ENCODE data around the gene ZCCHC7. TPM values are rescaled to one million over a fixed set of nuclear protein-coding genes. Genes with fewer than 3 reads are reported as not detected.

The ZCCHC7 gene
- total and polyA plus RNA-seq, 5 donors, result 4.6 to 17.1 (median 13.8) TPM

DNA sequence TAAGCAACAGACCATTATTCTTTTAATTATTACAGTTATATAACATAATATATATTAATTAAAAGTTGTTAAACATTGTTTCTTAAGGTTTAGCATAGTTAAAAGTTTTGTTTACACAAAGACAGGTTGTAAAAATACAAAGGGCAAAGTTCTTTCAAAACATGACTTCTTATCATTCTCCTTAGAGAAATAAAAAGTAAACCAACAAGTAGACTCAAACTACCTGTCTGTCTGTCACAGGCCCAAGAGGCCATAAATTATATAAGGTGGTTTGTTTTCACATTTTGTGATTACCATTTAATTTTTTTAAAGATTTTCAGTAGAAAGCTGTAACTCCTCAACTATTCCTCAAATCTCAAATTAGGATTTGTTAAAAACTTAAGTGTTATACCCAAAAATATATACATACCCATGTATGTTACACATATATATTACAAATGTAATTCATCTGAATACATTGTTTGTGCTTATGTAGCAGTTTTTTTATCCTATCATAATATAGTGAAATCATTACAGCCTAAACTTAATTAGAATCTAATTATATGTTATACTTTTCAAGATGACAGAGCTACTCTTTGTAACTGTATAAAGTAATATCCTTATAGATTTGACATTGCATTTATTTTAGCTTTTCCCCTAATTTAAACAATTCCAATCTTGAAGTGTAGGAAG lies 208.3 kb downstream of the ZCCHC7 start:
- H3K27ac ChIP-seq (ENCODE audit: low read length), result no peak overlapping the region
- H3K9me3 ChIP-seq (ENCODE audit: control insufficient read depth, low read length), result no peaks in the 10 kb centered on the region
- no peak for ATAC-seq
- H3K4me3 ChIP-seq (ENCODE audit: low read length), result no peak overlapping the region
- H3K27me3 ChIP-seq (ENCODE audit: control insufficient read depth, insufficient read depth), result no peaks in the 10 kb centered on the region
- no peak for DNase-seq
- H3K4me1 ChIP-seq (ENCODE audit: control insufficient read depth, insufficient read depth, low read length), result no peaks in the 10 kb centered on the region
- intact Hi-C loops (cut with DNase I), result no loop called here

DNA sequence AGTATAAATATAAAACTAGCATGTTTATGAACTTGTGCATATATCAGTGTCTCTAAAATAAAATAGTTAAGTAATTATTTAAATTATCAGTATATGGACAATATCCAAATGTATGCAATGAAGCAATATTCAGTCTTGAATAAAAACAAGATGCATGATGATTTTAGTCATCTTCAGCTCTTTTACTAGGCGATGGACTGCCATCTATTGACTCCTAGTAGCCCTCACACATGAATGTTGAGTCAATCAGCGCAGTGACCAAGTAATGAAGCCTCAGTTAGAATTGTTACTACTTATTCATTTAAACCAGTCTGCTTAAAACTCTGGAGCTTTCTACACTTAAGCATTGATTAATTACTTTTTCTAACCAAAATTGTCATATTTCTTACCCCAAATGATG lies 209.2 kb downstream of the ZCCHC7 start:
- DNase-seq (no peak), ATAC-seq (no peak)

DNA sequence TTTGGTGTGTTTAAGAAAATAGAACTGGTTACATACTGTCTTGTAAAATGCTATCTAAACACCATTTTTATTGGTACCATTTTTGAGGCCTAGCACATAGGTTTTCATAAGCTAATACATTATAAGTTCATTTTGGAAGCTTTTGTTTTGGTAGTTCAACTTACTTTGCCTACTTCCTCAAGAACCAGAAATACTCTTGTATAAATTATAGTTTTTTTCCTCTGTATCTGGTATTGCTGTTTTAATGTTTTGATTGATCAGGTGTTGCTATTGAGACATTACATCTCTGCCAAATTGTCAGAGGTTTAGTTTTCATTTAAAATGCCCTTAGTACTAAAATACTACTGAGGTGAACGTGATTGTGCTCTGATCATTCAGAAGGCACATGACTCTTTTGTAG lies 211.5 kb downstream of the ZCCHC7 start:
- Histone ChIP-seq H3K27me3 (ENCODE audit: control insufficient read depth, insufficient read depth) (no peaks in the 10 kb centered on the region), H3K4me3 (ENCODE audit: low read length) (no peak overlapping the region), H3K27ac (ENCODE audit: low read length) (no peak overlapping the region), H3K4me1 (ENCODE audit: control insufficient read depth, insufficient read depth, low read length) (no peaks in the 10 kb centered on the region), H3K9me3 (ENCODE audit: control insufficient read depth, low read length) (no peaks in the 10 kb centered on the region)
- intact Hi-C loops (cut with DNase I), result no loop called here
- ATAC-seq (no peak), DNase-seq (no peak)
- WGBS, result 100% methylated on average over 1 of the region's 1 CpG

More for the DNA sequence above, 209.2 kb downstream of the ZCCHC7 start:
- Histone ChIP-seq H3K4me3 (ENCODE audit: low read length) (no peak overlapping the region), H3K4me1 (ENCODE audit: control insufficient read depth, insufficient read depth, low read length) (no peaks in the 10 kb centered on the region), H3K9me3 (ENCODE audit: control insufficient read depth, low read length) (no peaks in the 10 kb centered on the region), H3K27ac (ENCODE audit: low read length) (no peak overlapping the region), H3K27me3 (ENCODE audit: control insufficient read depth, insufficient read depth) (no peaks in the 10 kb centered on the region)
- intact Hi-C loops (cut with DNase I), result no loop called here
- WGBS, result 88% methylated on average over 2 of the region's 2 CpGs

DNA sequence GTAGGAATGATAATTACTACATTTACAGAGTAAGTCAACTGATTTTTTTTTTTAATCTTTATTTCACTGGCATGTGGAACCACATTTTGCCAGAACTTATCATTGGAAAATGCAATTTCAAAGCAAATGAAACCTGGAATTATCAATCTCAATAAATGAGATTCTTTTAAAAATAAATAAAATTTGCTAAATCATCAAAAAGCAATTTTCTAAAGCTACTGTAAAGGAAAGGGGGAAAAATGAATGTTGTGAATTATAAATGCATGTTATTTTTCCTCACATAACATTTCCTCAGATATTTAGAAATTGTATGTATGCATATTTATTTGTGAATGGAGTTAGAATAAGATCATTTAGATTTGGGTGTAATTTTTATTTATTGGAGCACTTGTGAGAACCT lies 212.2 kb downstream of the ZCCHC7 start:
- no peak overlapping the region for H3K4me3 ChIP-seq (ENCODE audit: low read length)
- intact Hi-C loops (cut with DNase I), result no loop called here
- DNase-seq, result no peak
- no peak for ATAC-seq
- H3K9me3 ChIP-seq (ENCODE audit: control insufficient read depth, low read length), result no peaks in the 10 kb centered on the region
- no peaks in the 10 kb centered on the region for H3K4me1 ChIP-seq (ENCODE audit: control insufficient read depth, insufficient read depth, low read length)
- no peak overlapping the region for H3K27ac ChIP-seq (ENCODE audit: low read length)
- no peaks in the 10 kb centered on the region for H3K27me3 ChIP-seq (ENCODE audit: control insufficient read depth, insufficient read depth)

DNA sequence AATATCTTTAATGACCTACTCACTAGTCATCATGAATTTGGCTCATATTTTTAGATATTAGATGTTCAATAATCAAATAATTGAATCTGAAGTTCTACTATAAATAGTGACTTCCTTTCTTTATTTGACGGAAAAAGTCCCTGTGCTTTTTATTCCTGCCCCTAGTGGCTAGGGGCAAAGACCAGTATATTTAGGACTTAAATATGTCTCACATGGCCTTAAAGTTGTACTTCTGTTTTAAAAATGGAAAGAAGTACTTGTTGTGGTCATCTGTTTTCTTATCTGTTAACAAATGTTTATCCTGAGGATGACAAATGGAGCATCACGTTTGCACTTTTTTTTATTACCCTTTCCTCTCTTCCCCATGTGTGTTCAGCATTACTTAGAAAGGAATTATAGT lies 212.9 kb downstream of the ZCCHC7 start:
- WGBS, result 62% methylated on average over 2 of the region's 2 CpGs

DNA sequence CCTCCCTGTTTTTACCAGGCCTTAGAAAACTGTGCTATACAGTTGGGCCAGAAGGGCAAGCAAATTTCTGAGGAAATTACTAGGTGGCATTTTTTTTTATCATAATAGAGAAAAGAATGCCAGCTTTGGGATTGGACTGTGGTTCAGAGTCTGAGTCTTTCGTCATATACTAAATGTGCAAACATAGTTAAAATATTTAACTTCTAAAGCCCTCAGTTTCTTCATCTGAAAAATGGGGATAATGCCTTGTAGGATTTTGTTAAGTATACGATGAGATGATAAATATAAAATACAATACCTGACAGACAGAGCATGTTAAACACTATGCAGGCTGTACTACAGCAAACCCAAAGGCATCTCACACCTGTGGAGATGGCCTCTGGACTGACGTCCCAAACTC lies 214.9 kb downstream of the ZCCHC7 start:
- WGBS, result 96% methylated on average over 3 of the region's 3 CpGs

More for the DNA sequence above, 212.9 kb downstream of the ZCCHC7 start:
- Histone ChIP-seq H3K27ac (ENCODE audit: low read length) (no peak overlapping the region), H3K9me3 (ENCODE audit: control insufficient read depth, low read length) (no peaks in the 10 kb centered on the region), H3K4me1 (ENCODE audit: control insufficient read depth, insufficient read depth, low read length) (no peaks in the 10 kb centered on the region), H3K27me3 (ENCODE audit: control insufficient read depth, insufficient read depth) (no peaks in the 10 kb centered on the region), H3K4me3 (ENCODE audit: low read length) (no peak overlapping the region)
- ATAC-seq, result no peak
- DNase-seq, result no peak
- intact Hi-C loops (cut with DNase I), result no loop called here

DNA sequence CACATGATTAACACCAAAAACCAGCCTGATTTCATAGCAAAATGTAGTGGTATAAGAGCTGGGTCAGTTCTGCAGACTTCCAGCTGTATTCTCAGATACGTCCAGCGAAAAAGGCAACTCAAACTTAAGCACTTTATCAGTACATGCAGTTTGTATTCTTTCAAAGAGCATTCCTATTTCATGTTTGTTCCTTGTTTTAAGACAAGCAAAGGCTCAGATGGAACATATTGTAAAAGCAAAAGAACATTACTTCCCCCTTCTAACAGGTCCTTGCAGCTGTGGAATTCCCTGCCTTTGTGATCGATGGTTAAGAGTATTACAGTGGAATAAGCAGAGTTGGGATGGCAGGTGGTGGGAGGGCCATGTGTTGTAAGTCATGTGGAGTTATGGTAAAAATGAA lies 215.8 kb downstream of the ZCCHC7 start:
- Histone ChIP-seq H3K27ac (ENCODE audit: low read length) (no peak overlapping the region), H3K27me3 (ENCODE audit: control insufficient read depth, insufficient read depth) (no peaks in the 10 kb centered on the region), H3K4me1 (ENCODE audit: control insufficient read depth, insufficient read depth, low read length) (no peaks in the 10 kb centered on the region), H3K4me3 (ENCODE audit: low read length) (no peak overlapping the region), H3K9me3 (ENCODE audit: control insufficient read depth, low read length) (no peaks in the 10 kb centered on the region)
- DNase-seq (no peak), ATAC-seq (no peak)
- 90% methylated on average over 3 of the region's 3 CpGs for WGBS
- intact Hi-C loops (cut with DNase I), result no loop called here

More for the DNA sequence above, 214.9 kb downstream of the ZCCHC7 start:
- intact Hi-C loops (cut with DNase I), result no loop called here
- no peaks in the 10 kb centered on the region for H3K4me1 ChIP-seq (ENCODE audit: control insufficient read depth, insufficient read depth, low read length)
- ATAC-seq, result no peak
- H3K9me3 ChIP-seq (ENCODE audit: control insufficient read depth, low read length), result no peaks in the 10 kb centered on the region
- DNase-seq, result no peak
- no peak overlapping the region for H3K27ac ChIP-seq (ENCODE audit: low read length)
- no peak overlapping the region for H3K4me3 ChIP-seq (ENCODE audit: low read length)
- no peaks in the 10 kb centered on the region for H3K27me3 ChIP-seq (ENCODE audit: control insufficient read depth, insufficient read depth)

- H3K27ac ChIP-seq (ENCODE audit: low read length), result no peak overlapping the region
- no peak overlapping the region for H3K4me3 ChIP-seq (ENCODE audit: low read length)
- intact Hi-C loops (cut with DNase I), result no loop called here
- no peaks in the 10 kb centered on the region for H3K27me3 ChIP-seq (ENCODE audit: control insufficient read depth, insufficient read depth)
- no peaks in the 10 kb centered on the region for H3K9me3 ChIP-seq (ENCODE audit: control insufficient read depth, low read length)
- ATAC-seq (no peak), DNase-seq (no peak)
- no peaks in the 10 kb centered on the region for H3K4me1 ChIP-seq (ENCODE audit: control insufficient read depth, insufficient read depth, low read length)
- 73% methylated on average over 7 of the region's 7 CpGs for WGBS
Measured at GRCh38 chr9:37337301-37337890, 217.0 kb downstream of the ZCCHC7 start.

- Histone ChIP-seq H3K4me1 (ENCODE audit: control insufficient read depth, insufficient read depth, low read length) (no peaks in the 10 kb centered on the region), H3K27me3 (ENCODE audit: control insufficient read depth, insufficient read depth) (no peaks in the 10 kb centered on the region), H3K4me3 (ENCODE audit: low read length) (no peak overlapping the region), H3K9me3 (ENCODE audit: control insufficient read depth, low read length) (no peaks in the 10 kb centered on the region), H3K27ac (ENCODE audit: low read length) (no peak overlapping the region)
- WGBS, result 81% methylated on average over 4 of the region's 4 CpGs
- no peak for ATAC-seq
- intact Hi-C loops (cut with DNase I), result no loop called here
- DNase-seq, result no peak
Measured at GRCh38 chr9:37338218-37338617, 217.8 kb downstream of the ZCCHC7 start.

GRCh38 chr9:37339923-37340322 lies 219.5 kb downstream of the ZCCHC7 start:
- H3K9me3 ChIP-seq (ENCODE audit: control insufficient read depth, low read length), result no peaks in the 10 kb centered on the region
- DNase-seq (no peak), ATAC-seq (no peak)
- intact Hi-C loops (cut with DNase I), result no loop called here
- no peak overlapping the region for H3K4me3 ChIP-seq (ENCODE audit: low read length)
- H3K27ac ChIP-seq (ENCODE audit: low read length), result no peak overlapping the region
- WGBS, result 94% methylated on average over 4 of the region's 4 CpGs
- H3K4me1 ChIP-seq (ENCODE audit: control insufficient read depth, insufficient read depth, low read length), result no peaks in the 10 kb centered on the region
- H3K27me3 ChIP-seq (ENCODE audit: control insufficient read depth, insufficient read depth), result no peaks in the 10 kb centered on the region

DNA sequence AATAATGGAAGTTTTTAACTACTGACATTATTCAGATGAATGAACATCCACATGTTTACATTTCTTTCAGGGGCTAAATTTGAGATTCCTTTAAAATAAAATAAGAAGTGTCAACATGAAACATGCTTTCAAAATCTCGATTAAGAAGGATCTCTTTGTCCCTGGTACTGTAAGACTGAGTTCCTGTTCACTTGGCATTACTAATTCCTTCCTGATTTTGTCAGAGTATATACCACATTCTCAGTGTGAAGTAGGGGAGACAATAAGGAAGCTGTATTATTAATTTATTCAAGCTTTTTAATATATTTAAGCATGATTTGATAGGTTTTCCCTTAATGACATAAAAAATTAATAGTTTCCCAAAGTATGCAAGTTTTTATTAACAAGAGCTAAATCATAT lies 220.6 kb downstream of the ZCCHC7 start:
- ATAC-seq, result no peak
- Histone ChIP-seq H3K4me3 (ENCODE audit: low read length) (no peak overlapping the region), H3K4me1 (ENCODE audit: control insufficient read depth, insufficient read depth, low read length) (no peaks in the 10 kb centered on the region), H3K27me3 (ENCODE audit: control insufficient read depth, insufficient read depth) (no peaks in the 10 kb centered on the region), H3K9me3 (ENCODE audit: control insufficient read depth, low read length) (no peaks in the 10 kb centered on the region), H3K27ac (ENCODE audit: low read length) (no peak overlapping the region)
- 64% methylated on average over 1 of the region's 1 CpG for WGBS
- intact Hi-C loops (cut with DNase I), result no loop called here
- DNase-seq, result no peak

- H3K9me3 ChIP-seq (ENCODE audit: control insufficient read depth, low read length), result no peaks in the 10 kb centered on the region
- H3K27me3 ChIP-seq (ENCODE audit: control insufficient read depth, insufficient read depth), result no peaks in the 10 kb centered on the region
- no peak for ATAC-seq
- 100% methylated on average over 2 of the region's 2 CpGs for WGBS
- intact Hi-C loops (cut with DNase I), result no loop called here
- no peak for DNase-seq
- no peaks in the 10 kb centered on the region for H3K4me1 ChIP-seq (ENCODE audit: control insufficient read depth, insufficient read depth, low read length)
- no peak overlapping the region for H3K4me3 ChIP-seq (ENCODE audit: low read length)
- no peak overlapping the region for H3K27ac ChIP-seq (ENCODE audit: low read length)
Measured at GRCh38 chr9:37341704-37342103, 221.3 kb downstream of the ZCCHC7 start.

Measured in right cardiac atrium (tissue), 5 donors.